HepG2 (cell line): Measurements from ENCODE around the gene L3MBTL1. TPM values are rescaled to one million over a fixed set of nuclear protein-coding genes. Genes with fewer than 3 reads are reported as not detected.

Experiments used
- ATAC-seq: fragments of 200-7000 bp; cut with Tn5 transposase; 3 replicates; pipeline ENCODE4 v1.9.1; 2020; ENCODE audit warnings: mild to moderate bottlenecking, moderate library complexity
- BruUV-seq: library from RNA; stranded (reverse); fragments of 400-500 nt; replicated peaks from 2 replicates; lab custom pipeline; 2021; lab: Mats Ljungman, UMichigan
- CTCF ChIA-PET: fragments of 300-600 bp; formaldehyde crosslinking; extraction: SDS; loops from one replicate; lab custom pipeline; 2021; ENCODE audit warnings: low total read pairs, inconsistent platforms, low intra/inter-chr PET ratio; lab: Yijun Ruan, JAX
- POLR2A ChIA-PET: fragments of 350-600 bp; sonication (Branson Sonifier 250); formaldehyde crosslinking; loops from one replicate; lab custom pipeline; 2020; ENCODE audit warnings: antibody characterized with exemption, inconsistent platforms; lab: Yijun Ruan, JAX
- DNase-seq: peaks from one replicate; pipeline ENCODE4 v3.0.0-alpha.2; 2015; ENCODE audit warnings: low spot score
- FAIRE-seq: peaks from 3 replicates; lab custom pipeline; 2011; peaks lifted over from hg19 to GRCh38; lab: Jason Lieb, UNC
- H2AFZ ChIP-seq: one replicate; pipeline ENCODE4 v1.6.1; 2011; ENCODE audit warnings: low read length, inconsistent platforms
- H3K27ac ChIP-seq: fragments of 300-600 bp; 3 replicates; pipeline ENCODE4 v1.8.0; 2011; ENCODE audit warnings: mixed run types, mild to moderate bottlenecking, mixed read lengths, low read length, inconsistent platforms; ENCODE audit not compliant: insufficient read depth; ENCODE audit errors: extremely low read length
- H3K27me3 ChIP-seq, 2 experiments: fragments of 200-600 bp in 1 of 2; 2 replicates in 1 of 2; 3 replicates in 1 of 2; pipeline versions ENCODE4 v1.6.0 to v1.8.0; 2011; ENCODE audit warnings: low read length in 2 of 2, mild to moderate bottlenecking in 2 of 2, moderate library complexity in 2 of 2, inconsistent platforms in 1 of 2; ENCODE audit not compliant: insufficient read depth in 2 of 2, control insufficient read depth in 1 of 2
- H3K36me3 ChIP-seq, 2 experiments: fragments of 200-600 bp in 1 of 2; replicated peaks in 1 of 2; 2 replicates in 1 of 2; 3 replicates in 1 of 2; pipeline versions ENCODE4 v1.5.1 to v1.8.0; 2011; ENCODE audit warnings: low read length in 2 of 2, inconsistent platforms in 1 of 2; ENCODE audit not compliant: insufficient read depth in 2 of 2, control insufficient read depth in 1 of 2
- H3K4me1 ChIP-seq: 2 replicates; pipeline ENCODE4 v1.5.1; 2012; ENCODE audit warnings: low read length, inconsistent platforms; ENCODE audit not compliant: insufficient read depth
- H3K4me2 ChIP-seq: 2 replicates; pipeline ENCODE4 v1.6.0; 2011; ENCODE audit warnings: low read depth, low read length, inconsistent platforms
- H3K4me3 ChIP-seq, 3 experiments: fragments of 200-600 bp in 1 of 3; sonication (generic), shearing (Covaris generic) in 1 of 3; replicated peaks in 1 of 3; 2 replicates each; pipeline ENCODE4 v1.5.1; 2011 to 2016; ENCODE audit warnings: low read length in 3 of 3, inconsistent platforms in 2 of 3, low read depth in 2 of 3, mild to moderate bottlenecking in 2 of 3, control low read depth in 1 of 3, mixed read lengths in 1 of 3; ENCODE audit not compliant: insufficient read depth in 1 of 3
- H3K79me2 ChIP-seq: one replicate; pipeline ENCODE4 v1.6.1; 2011; ENCODE audit warnings: low read length, inconsistent platforms; ENCODE audit not compliant: insufficient read depth
- H3K9ac ChIP-seq: 2 replicates; pipeline ENCODE4 v1.6.0; 2011; ENCODE audit warnings: mild to moderate bottlenecking, low read depth, low read length, inconsistent platforms; ENCODE audit not compliant: insufficient read depth
- H3K9me3 ChIP-seq: 2 replicates; pipeline ENCODE4 v1.5.1; 2012; ENCODE audit warnings: mild to moderate bottlenecking, low read length
- H4K20me1 ChIP-seq: 2 replicates; pipeline ENCODE4 v1.6.0; 2011; ENCODE audit warnings: inconsistent platforms, mild to moderate bottlenecking, low read length, moderate library complexity; ENCODE audit not compliant: insufficient read depth
- DMAP1 ChIP-seq: IDR thresholded peaks from 2 replicates; pipeline ENCODE4 v1.6.1; 2016
- ETV6 ChIP-seq: sonication (generic); formaldehyde crosslinking; conservative IDR thresholded peaks from 2 replicates; pipeline ENCODE4 v1.4.0; 2020; ENCODE audit warnings: missing genetic modification reagents
- KAT7 ChIP-seq: IDR thresholded peaks from 2 replicates; pipeline ENCODE4 v1.6.1; 2018; ENCODE audit warnings: borderline replicate concordance, missing compliant biosample characterization
- KDM5B ChIP-seq: sonication (generic); formaldehyde crosslinking; IDR thresholded peaks from 2 replicates; pipeline ENCODE4 v1.4.0; 2020; ENCODE audit warnings: missing genetic modification reagents, mild to moderate bottlenecking, borderline replicate concordance
- KLF16 ChIP-seq, 2 experiments: sonication (generic) in 1 of 2; formaldehyde crosslinking in 1 of 2; IDR thresholded peaks; 2 replicates each; pipeline versions ENCODE4 v1.6.1 to v1.8.0; 2016 to 2023; ENCODE audit warnings: missing genetic modification reagents in 2 of 2, missing compliant biosample characterization in 1 of 2
- MED1 ChIP-seq: sonication (generic); formaldehyde crosslinking; IDR thresholded peaks from 2 replicates; pipeline ENCODE4 v1.4.0; 2020; ENCODE audit warnings: missing genetic modification reagents
- NFKB2 ChIP-seq: sonication (generic); formaldehyde crosslinking; IDR thresholded peaks from 2 replicates; pipeline ENCODE4 v1.4.0; 2020; ENCODE audit warnings: missing genetic modification reagents, borderline replicate concordance
- SP2 ChIP-seq: sonication (generic); formaldehyde crosslinking; IDR thresholded peaks from 2 replicates; pipeline ENCODE4 v1.5.1; 2020; ENCODE audit warnings: mild to moderate bottlenecking, missing genetic modification reagents
- SRSF1 ChIP-seq: fragments of 200-400 bp; formaldehyde crosslinking; optimal IDR thresholded peaks from 2 replicates; pipeline ENCODE3; 2017; ENCODE audit warnings: mild to moderate bottlenecking, low read depth, low read length, moderate library complexity
- SRY ChIP-seq: sonication (generic); formaldehyde crosslinking; IDR thresholded peaks from 2 replicates; pipeline ENCODE4 v1.8.0; 2022; ENCODE audit warnings: mild to moderate bottlenecking, missing genetic modification reagents
- STAT5B ChIP-seq: sonication (generic); formaldehyde crosslinking; IDR thresholded peaks from 2 replicates; pipeline ENCODE4 v1.4.0; 2020; ENCODE audit warnings: missing genetic modification reagents
- ZFY ChIP-seq: sonication (generic); formaldehyde crosslinking; IDR thresholded peaks from 2 replicates; pipeline ENCODE4 v1.4.0; 2020; ENCODE audit warnings: missing genetic modification reagents
- ZNF430 ChIP-seq: sonication (generic); formaldehyde crosslinking; IDR thresholded peaks from 2 replicates; pipeline ENCODE4 v1.9.0; 2021; ENCODE audit warnings: mild to moderate bottlenecking, missing genetic modification reagents
- ZNF639 ChIP-seq: conservative IDR thresholded peaks from 2 replicates; pipeline ENCODE4 v1.6.1; 2018; ENCODE audit warnings: missing genetic modification reagents
- WGBS: methylation state at CpG from one replicate; pipeline ENCODE4 v1.1.6; 2017; ENCODE audit warnings: low lambda C conversion rate; 5-methylcytosine and 5-hydroxymethylcytosine counted together
- in situ Hi-C: cut with HindIII; loops from 2 replicates; pipeline ENCODE4 v1.10.0; 2017; ENCODE audit warnings: low pct_unique_long_range_greater_than_20kb; ENCODE audit not compliant: extremely low pct_ligation_motif_present
- intact Hi-C: fragments of 100-400 bp; cut with micrococcal nuclease; formaldehyde crosslinking; loops from one replicate; pipeline ENCODE4 v1.10.0; 2022; ENCODE audit not compliant: unreplicated experiment
- polyA plus RNA-seq, 8 experiments: library from polyadenylated mRNA; depleted of rRNA in 3 of 8; stranded (reverse) in 7 of 8; unstranded in 1 of 8; fragments of >200 nt; fragmentation: Illumina TruSeq in 4 of 8; extraction: Trizol in 4 of 8; gene quantifications; 2 replicates each; pipeline versions ENCODE4 v1.2.1 to v1.2.3, GENCODE V29; 2011 to 2016; ENCODE audit warnings: low read depth in 4 of 8, missing spikeins in 1 of 8, mixed read lengths in 1 of 8; ENCODE audit not compliant: insufficient read depth in 1 of 8
- total RNA-seq, 5 experiments: library from RNA; depleted of rRNA; stranded (reverse); fragments of >200 nt; fragmentation: Illumina TruSeq; extraction: Trizol; gene quantifications; 2 replicates each; pipeline ENCODE4 v1.2.3, GENCODE V29; 2016; ENCODE audit warnings: low read depth in 1 of 5
- TF ChIP-seq, protein P1 (sequence below): sonication (generic); formaldehyde crosslinking; IDR thresholded peaks from 2 replicates; pipeline ENCODE4 v1.8.1; 2022; ENCODE audit warnings: mild to moderate bottlenecking, missing genetic modification reagents
- TF ChIP-seq, protein P2 (sequence below): sonication (generic); formaldehyde crosslinking; IDR thresholded peaks from 2 replicates; pipeline ENCODE4 v1.4.0; 2020; ENCODE audit warnings: missing genetic modification reagents, borderline replicate concordance
- TF ChIP-seq, protein P3 (sequence below): sonication (generic); formaldehyde crosslinking; IDR thresholded peaks from 2 replicates; pipeline ENCODE4 v1.4.0; 2020; ENCODE audit warnings: mild to moderate bottlenecking, missing genetic modification reagents

The L3MBTL1 gene
- total and polyA plus RNA-seq, 2 of the 13 experiments (the other 11 are each of a cell fraction or from before 2014, with no cell fraction given): 9.0 to 17.8 TPM

- TF ChIP-seq, protein P1, sequence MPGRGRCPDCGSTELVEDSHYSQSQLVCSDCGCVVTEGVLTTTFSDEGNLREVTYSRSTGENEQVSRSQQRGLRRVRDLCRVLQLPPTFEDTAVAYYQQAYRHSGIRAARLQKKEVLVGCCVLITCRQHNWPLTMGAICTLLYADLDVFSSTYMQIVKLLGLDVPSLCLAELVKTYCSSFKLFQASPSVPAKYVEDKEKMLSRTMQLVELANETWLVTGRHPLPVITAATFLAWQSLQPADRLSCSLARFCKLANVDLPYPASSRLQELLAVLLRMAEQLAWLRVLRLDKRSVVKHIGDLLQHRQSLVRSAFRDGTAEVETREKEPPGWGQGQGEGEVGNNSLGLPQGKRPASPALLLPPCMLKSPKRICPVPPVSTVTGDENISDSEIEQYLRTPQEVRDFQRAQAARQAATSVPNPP: no peak
- TF ChIP-seq KLF16 (CRISPR knock-in tag; IDR thresholded peaks at IDR 0.05) (peak in 1 of 2 experiments; percentile 76; a peak in 1 of 4 replicates), ZNF430 (CRISPR knock-in tag) (peak; percentile 18; the same call in 1 of the 2 replicates), STAT5B (0 out of 2 replicates have a peak, but pooled peaks have one; percentile 47)
These were observed 6.6 kb downstream of the L3MBTL1 start (continued) for GRCh38 chr20:43513931-43514647.

DNA sequence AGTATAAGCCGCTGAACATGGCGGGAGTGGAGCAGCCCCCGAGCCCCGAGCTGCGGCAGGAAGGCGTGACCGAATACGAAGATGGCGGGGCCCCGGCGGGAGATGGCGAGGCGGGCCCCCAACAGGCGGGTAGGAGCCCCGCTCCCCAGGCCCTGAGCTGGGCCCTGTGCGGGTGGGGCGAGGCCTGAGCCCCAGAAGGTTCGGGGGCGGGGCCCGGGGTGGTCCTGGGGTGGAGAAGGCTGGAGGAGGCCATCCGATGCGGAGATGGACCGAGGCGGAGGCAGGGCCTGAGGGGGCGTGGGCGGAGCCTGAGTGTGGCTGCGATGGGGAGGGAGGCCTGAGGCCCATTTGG is 7.1 kb downstream of the L3MBTL1 start:
- H2AFZ ChIP-seq: no peak overlapping the region
- WGBS: 66% methylated on average over 26 of the region's 27 CpGs
- CTCF ChIA-PET: no interaction called here
- H3K4me2 ChIP-seq: peak overlapping the region; percentile 68
- no peaks in the 10 kb centered on the region for H4K20me1 ChIP-seq
- POLR2A ChIA-PET: interaction anchor here (0.9 to 3.7 kb wide), 12 partner anchors 9 to 76 kb away, joined by 4 to 77 read pairs (median 8); partner anchors contain the start of genes IFT52, SGK2 and SRSF6
- intact Hi-C loops: no loop called here
- H3K4me3 ChIP-seq: peak overlapping the region; percentile 62 to 84 (median 75)
- in situ Hi-C loops: no loop called here
- DNase-seq (no peak), ATAC-seq (peak; percentile 15; the same call in 2 of the 3 replicates), FAIRE-seq (no peak)
- no peaks in the 10 kb centered on the region for H3K27me3 ChIP-seq
- peaks cover 3% of the 10 kb centered on the region for H3K79me2 ChIP-seq
- H3K27ac ChIP-seq: peak overlapping the region; percentile 16
- H3K4me1 ChIP-seq: peaks cover 26% of the 10 kb centered on the region
- no TSS peak for BruUV-seq
- peaks cover 1 to 4% of the 10 kb centered on the region in 2 experiments; a peak in 2 of 5 replicates for H3K36me3 ChIP-seq
- H3K9me3 ChIP-seq: no peaks in the 10 kb centered on the region
- peak overlapping the region; percentile 52 for H3K9ac ChIP-seq
- TF ChIP-seq, protein P2, sequence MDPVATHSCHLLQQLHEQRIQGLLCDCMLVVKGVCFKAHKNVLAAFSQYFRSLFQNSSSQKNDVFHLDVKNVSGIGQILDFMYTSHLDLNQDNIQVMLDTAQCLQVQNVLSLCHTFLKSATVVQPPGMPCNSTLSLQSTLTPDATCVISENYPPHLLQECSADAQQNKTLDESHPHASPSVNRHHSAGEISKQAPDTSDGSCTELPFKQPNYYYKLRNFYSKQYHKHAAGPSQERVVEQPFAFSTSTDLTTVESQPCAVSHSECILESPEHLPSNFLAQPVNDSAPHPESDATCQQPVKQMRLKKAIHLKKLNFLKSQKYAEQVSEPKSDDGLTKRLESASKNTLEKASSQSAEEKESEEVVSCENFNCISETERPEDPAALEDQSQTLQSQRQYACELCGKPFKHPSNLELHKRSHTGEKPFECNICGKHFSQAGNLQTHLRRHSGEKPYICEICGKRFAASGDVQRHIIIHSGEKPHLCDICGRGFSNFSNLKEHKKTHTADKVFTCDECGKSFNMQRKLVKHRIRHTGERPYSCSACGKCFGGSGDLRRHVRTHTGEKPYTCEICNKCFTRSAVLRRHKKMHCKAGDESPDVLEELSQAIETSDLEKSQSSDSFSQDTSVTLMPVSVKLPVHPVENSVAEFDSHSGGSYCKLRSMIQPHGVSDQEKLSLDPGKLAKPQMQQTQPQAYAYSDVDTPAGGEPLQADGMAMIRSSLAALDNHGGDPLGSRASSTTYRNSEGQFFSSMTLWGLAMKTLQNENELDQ (CRISPR knock-in tag): 0 out of 2 replicates have a peak, but pooled peaks have one; percentile 57
- TF ChIP-seq MED1 (CRISPR knock-in tag) (0 out of 2 replicates have a peak, but pooled peaks have one; percentile 0), NFKB2 (peak; percentile 57; the same call in 1 of the 2 replicates), KDM5B (CRISPR knock-in tag) (peak; percentile 50), SP2 (no peak), ETV6 (CRISPR knock-in tag) (no peak), DMAP1 (CRISPR knock-in tag) (0 out of 2 replicates have a peak, but pooled peaks have one; percentile 11), SRY (CRISPR knock-in tag) (peak; percentile 66; the same call in 1 of the 2 replicates), ZFY (CRISPR knock-in tag) (peak; percentile 51; the same call in 1 of the 2 replicates), SRSF1 (peak; percentile 40), ZNF639 (CRISPR knock-in tag) (0 out of 2 replicates have a peak, but pooled peaks have one; percentile 50), KAT7 (CRISPR knock-in tag) (0 out of 2 replicates have a peak, but pooled peaks have one; percentile 45)
- TF ChIP-seq, protein P3, sequence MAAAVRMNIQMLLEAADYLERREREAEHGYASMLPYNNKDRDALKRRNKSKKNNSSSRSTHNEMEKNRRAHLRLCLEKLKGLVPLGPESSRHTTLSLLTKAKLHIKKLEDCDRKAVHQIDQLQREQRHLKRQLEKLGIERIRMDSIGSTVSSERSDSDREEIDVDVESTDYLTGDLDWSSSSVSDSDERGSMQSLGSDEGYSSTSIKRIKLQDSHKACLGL (CRISPR knock-in tag): 0 out of 2 replicates have a peak, but pooled peaks have one; percentile 54
